SHP77 treated with DMSO at 0.1 percent for 48 hours (cell line): ENCODE data around the gene MTO1.
"Not testable (repeated sequence)": the region's sequence is repeated elsewhere in the genome, so short reads cannot be mapped to it uniquely, and the experiment has no call there.

Experiments used
- DNase-seq: peaks from one replicate; lab custom pipeline; 2025; lab: John Stamatoyannopoulos, UW

The MTO1 gene

DNA sequence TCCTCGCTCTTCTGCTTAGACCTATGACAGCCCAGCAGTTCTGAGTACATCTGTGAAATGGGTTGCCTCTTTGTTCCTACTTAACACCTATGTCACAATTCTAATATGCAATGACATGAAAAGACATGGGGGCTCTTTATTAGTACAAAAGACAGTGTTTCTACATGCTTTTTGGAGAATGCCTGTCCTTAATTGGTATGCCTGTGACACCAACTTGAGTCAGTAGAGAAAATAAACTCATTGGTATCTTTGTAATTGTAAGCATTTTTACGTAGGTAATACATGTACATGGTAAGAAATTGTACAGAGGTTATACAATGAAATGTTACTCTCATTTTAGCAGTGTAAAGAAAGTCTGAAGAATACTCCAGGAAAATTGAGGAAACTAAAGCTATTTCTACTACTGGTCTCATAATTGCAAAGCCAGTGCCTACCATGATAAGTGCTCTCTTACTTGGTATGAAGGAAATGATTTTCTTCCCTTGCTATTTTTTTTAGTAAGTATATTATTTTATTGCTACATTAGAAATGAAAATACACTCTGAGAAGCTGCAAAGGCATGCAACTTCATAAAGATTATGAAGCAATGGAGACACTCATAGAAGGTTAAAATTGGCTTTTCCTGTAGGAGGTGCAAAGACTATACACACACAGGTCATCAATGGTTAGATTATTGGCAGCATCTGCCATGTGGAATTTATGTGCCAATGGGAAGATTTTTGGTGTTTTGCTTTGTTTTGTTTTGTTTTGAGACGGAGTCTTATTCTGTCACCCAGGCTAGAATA lies 64.2 kb downstream of the MTO1 start:
- no peak for DNase-seq

DNA sequence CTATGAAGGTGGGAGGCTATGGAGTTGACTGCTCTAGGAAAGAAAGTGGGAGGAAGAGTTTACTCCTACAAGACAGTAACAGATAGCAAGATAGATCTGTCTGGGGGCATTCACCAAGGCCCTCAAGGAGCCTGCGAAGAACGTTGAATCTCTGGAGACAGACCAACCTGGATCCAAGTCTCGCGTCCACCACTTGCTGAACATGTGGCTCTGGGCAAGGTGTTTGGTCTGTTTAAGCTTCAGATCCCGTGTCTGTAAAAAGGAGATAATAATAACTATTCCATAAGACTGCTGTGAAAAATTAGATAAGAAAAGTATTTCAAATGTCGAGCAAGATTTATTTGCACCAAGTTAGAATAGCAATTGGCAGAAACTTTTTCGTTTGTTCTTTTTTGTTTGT lies 67.4 kb downstream of the MTO1 start:
- DNase-seq, result no peak

DNA sequence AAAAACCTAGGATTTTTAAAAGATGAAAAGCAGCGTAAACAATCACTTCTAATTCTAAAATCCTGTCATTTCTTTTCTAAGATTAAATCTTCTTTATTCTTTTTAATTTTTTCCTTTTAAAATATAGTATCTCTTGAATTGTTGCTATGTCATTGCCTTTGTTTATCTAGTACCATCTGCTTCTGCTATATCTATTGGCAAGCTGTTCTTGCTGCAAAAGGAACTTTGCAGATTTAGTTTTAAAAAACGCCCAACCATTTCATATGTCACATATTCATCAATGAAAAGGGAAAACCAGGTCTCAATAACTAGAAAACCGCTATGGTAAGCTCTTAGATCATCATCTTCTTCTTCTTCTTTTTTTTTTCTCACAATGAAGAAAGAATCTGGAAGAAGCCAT lies 70.8 kb downstream of the MTO1 start:
- DNase-seq, result no peak

DNA sequence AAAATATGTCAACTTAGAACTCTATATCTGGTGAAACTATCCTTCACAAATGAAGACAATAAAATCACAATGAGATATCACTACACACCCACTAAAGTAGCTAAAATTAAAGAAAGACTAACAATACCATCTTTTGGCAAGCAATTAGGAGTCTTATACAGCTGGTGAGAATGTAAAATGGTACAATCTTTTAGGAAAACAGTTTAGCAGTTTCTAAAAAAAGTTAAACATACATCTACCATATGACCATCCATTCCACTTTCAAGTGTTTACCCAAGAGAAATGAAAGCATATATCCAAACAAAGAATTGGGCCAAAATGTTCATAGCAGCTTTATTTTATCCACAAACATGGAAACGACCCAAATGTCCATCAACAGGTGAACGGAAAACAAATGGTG lies 73.1 kb downstream of the MTO1 start:
- DNase-seq, result no peak

DNA sequence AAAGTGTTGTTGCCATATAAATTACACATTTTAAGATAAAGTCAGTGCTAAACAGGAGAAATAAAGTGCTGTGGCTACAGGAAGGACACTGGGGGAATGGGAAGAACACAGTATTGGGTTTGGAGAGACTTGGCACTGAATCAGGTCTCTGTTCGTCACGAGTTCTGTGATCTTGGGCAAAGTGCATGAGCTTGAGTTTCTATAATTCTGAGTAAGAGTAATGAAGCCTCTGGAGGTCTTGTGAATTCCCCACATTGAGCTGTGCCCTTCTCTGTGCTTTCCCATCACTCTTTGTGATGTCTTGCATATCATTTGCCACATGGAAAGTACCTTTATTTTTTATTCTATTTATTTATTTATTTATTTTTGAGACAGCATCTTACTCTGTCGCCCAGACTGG lies 76.1 kb downstream of the MTO1 start:
- DNase-seq, result no peak

DNA sequence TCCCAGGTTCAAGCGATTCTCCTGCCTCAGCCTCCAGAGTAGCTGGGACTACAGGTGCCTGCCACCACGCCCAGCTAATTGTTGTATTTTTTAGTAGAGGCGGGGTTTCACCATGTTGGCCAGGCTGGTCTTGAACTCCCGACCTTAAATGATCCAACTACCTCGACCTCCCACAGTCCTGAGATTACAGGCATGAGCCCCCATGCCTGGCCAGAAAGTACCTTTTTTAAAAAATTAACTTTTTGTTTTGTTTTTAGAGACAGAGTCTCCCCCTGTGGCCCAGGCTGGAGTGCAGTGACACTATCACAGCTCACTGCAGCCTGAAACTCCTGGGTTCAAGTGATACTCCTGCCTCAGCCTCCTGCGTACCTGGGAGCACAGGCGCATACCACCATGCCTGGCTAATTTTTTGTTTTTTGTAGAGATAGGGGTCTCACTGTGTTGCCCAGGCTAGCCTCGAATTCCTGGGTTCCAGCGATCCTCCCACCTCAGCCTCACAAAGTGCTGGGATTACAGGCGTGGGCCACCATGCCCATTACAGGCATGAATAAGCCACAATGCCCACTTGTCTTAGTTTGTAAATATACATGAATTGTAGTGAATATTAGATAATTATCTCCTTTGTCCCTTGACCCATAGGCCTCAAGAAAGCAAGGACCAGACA lies 76.7 kb downstream of the MTO1 start:
- no peak for DNase-seq

DNA sequence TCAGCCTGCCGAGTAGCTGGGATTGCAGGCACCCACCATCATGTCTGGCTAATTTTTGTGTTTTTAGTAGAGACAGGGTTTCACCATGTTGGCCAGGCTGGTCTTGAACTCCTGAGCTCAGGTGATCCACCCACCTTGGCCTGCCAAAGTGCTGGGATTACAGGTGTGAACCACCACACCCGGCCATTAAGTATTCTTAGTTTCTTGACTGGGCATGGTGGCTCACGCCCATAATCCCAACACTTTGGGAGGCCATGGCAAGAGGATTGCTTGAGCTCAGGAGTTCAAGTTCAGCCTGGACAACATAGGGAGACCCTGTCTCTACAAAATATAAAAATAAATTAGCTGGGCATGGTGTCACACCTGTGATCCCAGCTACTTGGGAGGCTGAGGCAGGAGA lies 80.9 kb downstream of the MTO1 start:
- not testable (repeated sequence) for DNase-seq

DNA sequence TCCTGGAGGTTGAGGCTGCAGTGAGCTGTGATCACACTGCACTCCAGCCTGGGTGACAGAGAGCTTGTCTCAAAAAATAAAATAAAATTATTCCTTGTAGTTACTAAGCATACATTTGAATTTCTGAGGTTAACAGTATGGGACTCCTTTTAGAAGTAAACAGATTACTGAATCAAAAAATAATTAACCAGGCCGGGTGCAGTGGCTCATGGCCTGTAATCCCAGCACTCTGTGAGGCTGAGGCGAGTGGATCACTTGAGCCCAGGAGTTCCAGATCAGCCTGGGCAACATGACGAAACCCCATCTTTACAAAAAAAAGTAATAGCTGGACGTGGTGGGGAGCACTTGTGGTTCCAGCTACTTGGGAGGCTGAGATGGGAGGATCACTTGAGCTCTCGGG lies 81.4 kb downstream of the MTO1 start:
- DNase-seq, result no peak

DNA sequence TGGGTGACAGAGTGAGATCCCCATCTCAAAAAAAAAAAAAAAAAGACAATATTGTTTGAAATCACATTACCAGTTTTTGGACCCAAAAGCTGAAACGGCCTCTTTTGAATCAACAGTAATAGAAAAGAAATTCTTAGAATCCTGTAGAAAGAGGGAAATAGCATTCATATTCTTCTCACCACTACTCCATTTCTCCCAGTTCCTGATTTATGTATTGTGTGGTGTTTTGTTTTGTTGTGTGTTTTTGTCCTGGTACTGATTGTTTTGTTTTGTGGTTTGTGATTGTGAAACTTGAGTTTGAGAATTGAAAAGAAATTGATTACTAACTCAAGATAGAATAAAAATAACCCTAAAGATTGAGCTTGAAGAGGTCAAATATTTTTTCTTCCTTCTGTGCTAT lies 85.5 kb downstream of the MTO1 start:
- no peak for DNase-seq

DNA sequence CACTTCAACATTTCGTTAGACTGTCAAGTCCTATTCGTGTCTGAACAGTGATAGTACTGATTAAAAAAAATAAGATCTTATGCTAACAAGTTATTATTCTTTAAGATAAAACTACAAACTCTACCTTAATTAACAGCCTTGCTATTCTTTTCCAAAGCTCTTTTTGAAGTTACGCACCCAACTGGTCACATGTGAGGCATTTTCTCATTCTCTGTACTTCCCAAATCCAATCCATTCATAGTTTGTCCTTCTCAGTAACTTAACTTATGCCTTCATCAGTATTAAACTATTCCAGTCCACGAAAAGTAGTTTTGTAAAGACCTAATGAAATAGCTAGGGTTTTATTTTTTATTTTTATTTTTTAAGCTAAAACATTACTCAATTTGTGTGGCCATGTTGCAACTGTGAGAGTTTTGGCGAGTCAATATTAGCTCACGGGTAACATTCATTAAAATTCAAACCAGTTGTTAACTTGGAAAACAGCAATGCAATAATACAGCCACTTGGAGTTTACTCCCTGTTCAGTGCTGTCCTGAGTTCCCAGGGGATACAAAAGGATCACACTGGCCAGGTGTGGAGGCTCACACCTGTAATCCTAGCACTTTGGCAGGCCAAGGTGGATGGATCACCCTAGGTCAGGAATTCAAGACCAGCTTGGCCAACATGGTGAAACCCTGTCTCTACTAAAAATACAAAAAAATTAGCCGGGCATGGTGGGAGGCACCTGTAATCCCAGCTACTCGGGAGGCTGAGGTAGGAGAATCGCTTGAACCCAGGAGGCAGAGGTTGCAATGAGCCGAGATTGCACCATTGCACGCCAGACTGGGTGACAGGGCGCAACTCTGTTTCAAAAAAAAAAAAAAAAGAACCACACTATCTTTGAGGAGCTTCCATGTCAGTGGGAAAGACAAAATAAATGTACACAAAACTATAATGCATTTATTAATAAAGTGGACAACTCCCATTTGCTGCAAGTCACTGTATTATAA lies 87.2 kb downstream of the MTO1 start:
- DNase-seq, result no peak

DNA sequence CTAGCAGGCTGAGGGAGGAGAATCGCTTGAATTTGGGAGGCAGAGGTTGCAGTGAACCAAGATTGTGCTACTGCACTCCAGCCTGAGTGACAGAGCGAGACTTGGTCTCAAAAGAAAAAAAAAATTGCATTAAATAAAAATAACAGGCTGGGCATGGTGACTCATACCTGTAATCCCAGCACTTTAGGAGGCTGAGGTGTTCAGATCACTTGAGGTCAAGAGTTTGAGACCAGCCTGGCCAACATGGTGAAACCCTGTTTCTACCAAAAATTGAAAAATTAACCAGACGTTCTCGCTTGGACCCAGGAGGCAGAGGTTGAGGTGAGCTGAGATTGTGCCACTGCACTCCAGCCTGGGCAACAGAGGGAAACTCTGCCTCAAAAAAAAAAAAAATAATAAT lies 89.6 kb downstream of the MTO1 start:
- DNase-seq, result not testable (repeated sequence)

DNA sequence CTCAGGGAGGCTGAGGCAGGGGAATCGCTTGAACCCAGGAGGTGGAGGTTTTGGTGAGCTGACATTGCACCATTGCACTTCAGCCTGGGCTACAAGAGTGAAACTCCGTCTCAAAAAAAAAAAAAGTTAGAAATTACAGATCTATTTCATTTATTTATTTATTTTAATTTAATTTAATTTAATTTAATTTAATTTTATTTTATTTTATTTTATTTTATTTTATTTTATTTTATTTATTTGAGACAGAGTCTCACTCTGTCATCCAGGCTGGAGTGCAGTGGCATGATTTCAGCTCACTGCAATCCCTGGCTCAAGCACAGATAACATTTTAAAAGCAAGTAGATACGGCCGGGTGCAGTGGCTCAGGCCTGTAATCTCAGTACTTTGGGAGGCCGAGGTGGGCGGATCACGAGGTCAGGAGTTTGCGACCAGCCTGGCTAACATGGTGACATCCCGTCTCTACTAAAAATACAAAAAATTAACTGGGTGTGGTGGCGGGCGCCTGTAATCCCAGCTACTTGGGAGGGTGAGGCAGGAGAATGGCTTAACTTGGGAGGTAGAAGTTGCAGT lies 93.9 kb downstream of the MTO1 start:
- DNase-seq, result not testable (repeated sequence)

DNA sequence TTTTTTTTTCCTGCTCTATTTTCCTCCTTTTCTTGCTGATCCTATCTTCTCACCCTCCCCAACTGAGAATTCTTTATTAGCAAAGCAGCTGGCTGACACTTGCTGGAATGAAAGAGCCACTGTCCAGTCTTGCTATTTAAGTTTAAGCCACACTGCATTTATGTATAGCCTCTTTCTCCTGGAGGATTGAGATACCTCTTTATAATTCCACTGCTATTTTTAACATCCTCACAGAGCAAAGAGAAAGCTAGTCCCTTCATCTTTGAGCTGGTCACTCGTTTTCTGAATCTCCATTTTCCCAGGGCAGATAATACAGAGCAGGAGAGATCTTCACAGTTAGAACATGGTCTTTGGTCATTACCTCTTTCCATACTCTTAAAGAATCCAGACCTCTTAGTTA lies 95.3 kb downstream of the MTO1 start:
- DNase-seq, result no peak
